GM21723 (cell line): ENCODE data around the gene EFNA3.

ENCODE experiments used
- ATAC-seq: cut with Tn5 transposase; IDR thresholded peaks from one replicate; pipeline ENCODE4 v1.9.1; 2021; ENCODE audit warnings: mild to moderate bottlenecking, moderate library complexity; ENCODE audit not compliant: unreplicated experiment

EFNA3 gene

DNA sequence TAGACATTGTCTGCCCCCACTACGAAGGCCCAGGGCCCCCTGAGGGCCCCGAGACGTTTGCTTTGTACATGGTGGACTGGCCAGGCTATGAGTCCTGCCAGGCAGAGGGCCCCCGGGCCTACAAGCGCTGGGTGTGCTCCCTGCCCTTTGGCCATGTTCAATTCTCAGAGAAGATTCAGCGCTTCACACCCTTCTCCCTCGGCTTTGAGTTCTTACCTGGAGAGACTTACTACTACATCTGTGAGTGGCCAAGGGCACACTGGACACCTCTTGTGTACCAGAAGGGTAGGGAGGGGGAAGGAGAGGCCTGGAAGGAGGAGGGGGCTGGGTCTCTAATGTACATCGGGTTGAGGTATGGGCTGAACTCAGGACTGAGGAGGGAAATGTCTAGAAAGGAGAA lies 11.9 kb upstream of the EFNA3 start:
- ATAC-seq, result no peak

DNA sequence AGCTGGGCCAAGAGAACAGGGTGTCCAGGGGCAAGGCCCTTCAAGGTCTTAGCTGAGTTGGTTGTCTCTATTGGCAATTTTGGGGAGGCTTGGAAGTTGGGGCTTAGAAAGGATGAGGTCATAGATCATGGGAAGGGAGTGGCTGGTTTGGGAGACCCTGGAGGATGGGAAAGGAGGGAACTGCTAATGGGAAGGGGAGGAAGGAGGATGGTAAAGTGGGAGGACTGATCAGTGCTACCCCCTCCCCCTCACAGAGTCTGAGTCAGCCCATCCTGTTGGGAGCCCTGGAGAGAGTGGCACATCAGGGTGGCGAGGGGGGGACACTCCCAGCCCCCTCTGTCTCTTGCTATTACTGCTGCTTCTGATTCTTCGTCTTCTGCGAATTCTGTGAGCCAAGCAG lies 10.0 kb upstream of the EFNA3 start:
- no peak for ATAC-seq

DNA sequence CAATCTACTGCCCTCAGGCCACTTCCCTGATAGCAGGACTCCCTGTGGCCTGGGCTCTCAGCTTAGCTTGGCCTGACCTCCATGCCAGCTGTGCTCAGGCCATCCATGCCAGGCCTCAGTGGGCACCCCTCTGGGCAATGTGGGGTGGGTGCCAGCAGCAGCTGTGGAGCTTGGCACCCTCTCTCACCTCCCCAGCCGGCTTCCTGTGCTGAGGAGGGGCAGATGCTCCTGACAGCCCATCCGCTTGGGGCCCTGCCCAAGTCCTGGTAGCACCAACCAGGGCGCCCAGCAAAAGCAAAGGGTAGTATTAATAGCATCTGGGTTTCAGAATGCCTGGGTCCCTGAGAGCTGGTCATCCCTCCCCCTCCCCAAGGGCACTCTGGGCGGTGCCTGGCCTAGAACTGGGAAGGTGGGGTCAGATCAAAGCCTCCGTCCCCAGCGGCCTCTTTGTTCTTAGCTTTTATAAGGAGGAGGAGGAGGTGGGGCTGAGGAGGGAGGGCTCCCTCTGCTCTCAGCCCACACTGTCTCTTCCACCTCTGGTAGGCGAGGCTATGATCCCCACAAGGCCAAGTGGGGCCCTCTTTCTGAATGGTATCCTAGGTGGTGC lies 9.0 kb upstream of the EFNA3 start:
- no peak for ATAC-seq

DNA sequence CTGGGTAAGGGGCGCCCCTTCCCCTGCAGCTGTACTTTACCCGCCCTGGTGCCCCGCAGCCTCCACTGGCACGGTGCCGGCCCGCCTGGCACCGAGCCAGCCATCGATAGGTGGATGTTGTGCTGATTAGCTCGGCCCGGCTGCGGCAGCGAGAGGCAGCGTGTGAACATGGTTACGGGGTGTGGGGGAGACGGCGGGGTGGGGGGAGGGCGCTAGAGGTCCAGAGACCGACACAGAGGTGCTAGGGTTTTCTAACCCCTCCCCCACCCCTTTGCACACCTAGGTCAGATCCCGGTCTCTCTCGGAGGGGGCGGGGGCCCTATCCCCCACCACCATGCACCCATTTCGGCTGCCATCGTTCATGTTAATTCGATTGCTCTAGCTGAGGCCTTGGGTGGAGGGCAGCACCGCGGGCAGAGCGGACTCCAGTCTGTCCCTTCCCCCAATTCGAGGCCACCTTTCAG lies 8.4 kb upstream of the EFNA3 start:
- ATAC-seq, result no peak

DNA sequence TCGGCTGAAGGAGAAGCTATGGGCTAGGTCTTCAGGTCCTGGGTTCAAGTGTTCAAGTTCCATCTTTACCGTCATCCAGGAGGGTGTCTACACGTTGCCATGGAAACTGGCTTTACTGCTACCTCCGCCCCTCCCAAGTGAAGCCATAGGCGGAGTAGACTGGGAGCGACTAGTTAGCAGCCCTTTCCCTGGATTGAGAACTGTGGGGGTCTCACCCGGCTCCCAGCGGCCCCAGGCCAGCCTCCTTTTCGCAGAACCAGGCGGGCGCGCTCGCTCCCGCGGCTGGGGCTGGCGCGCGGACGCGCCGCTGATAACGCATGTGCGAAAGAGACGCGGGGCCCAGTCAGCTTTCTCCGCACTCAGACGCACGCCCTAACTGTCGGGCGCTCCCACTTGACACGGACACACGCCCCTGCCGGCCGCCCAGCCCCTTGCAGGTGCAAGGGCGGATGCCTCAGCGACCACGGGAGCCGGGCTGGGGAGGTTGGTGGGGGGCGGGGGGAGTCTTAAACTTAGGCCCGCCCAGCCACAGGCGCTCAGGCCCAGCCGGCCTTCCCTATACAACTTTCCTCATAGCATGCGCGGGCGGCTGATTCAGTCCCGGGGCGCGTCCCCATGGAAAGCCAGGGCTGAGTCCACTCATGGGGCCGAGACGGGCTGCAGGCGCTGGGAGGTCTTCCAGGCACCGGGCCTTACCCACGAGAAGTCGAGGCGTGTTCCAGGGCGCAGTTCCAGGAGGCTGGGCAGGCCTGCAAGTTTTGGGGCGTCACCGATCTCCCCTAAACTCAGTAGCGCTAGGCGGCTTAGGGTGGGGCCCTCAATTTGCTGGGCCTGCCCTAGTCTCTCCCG lies 7.7 kb upstream of the EFNA3 start:
- ATAC-seq, result peak; percentile 70

DNA sequence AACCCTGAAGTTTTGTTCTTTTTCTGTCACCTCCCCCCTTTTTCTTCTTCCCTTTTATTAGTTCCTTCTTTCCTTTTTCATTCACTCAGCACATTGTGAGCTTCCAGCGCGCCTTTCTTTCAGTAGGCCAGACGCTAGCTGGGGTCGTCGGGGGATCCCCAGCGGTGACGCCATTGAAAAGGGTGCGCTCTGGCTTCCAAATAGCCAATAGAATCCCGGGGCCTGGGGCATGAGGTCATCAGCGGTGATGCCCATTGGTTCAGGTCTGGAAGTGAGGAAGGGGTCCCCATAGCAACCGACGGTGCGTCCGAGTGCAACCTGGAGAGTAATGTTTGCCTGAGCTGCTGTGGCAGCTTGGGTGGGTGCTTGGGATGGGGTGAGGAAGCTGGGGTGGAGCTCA lies 6.9 kb upstream of the EFNA3 start:
- ATAC-seq, result no peak

DNA sequence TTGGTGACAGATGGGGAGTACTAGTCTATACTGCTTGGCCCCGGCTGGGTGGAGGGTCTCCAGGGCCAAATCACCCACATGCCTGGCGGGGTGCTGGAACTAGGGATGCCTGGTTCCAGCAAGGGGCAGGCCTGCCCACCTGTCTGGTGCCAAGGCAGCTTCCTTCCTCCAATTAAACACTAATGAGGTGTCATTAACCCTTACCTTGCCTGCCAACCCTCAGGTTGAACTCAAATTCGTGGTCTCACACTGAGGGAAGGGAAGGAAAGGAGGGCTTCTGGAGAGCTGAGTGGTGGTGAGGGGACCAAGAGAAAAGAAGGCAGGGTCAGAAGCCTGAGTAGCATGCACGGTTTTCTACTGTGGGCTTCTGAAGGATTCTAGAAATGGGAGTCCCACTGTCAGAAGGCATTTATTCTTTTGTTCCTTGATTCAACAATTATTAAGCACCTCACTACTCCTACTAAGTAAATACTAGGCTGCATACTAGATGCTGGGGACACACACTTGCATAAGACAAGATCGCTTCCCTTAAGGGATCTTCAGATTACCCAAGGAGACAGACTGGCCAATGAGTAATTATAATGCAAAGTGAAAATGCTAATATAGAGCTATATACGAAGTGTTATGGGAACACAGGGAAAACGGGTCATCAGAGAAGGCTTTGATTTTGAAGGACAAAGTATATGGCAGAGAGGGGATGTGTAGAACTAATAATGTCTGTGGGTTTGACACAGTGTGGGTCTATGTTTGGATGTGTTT lies 5.9 kb upstream of the EFNA3 start:
- ATAC-seq, result no peak

DNA sequence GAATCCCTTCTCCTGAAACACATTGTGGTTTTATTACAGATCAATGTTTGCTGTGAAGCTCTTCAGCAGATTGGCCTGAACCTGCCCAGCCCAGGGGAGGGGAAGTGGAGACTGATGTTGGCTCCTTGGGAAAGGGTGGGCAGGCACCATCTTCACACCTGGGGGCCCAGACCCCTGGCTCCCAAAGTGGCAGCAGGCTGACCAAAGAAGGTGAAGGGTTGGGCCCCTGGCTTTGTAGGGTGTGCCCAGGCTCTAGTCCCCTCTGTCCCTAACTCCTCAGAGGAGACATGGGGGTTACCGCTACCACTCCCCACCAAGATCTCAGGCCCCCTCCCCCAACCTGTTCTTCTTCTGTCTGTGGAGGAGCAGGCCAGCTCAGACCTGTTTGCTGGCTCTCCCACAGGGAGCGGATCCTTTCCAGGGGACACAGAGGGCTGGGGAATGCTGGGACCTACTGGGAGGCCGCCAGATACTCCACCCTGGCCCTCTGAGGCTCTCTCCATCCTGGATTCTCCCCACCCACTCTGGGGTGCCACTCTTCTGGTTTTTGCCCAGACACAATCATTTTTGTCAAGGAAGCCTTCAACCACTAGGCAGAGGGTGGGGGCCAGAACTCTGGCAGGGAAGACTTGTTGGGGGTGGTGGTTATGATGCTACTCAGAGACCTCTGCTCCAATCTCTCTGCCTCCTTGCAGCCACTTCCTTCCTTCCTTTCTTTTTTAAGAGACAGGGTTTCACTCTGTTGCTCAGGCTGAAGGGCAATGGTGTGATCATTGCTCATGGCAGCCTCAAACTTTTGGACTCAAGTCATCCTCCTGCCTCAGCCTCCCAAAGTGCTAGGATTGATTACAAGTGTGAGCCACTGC lies 5.0 kb upstream of the EFNA3 start:
- ATAC-seq, result no peak

DNA sequence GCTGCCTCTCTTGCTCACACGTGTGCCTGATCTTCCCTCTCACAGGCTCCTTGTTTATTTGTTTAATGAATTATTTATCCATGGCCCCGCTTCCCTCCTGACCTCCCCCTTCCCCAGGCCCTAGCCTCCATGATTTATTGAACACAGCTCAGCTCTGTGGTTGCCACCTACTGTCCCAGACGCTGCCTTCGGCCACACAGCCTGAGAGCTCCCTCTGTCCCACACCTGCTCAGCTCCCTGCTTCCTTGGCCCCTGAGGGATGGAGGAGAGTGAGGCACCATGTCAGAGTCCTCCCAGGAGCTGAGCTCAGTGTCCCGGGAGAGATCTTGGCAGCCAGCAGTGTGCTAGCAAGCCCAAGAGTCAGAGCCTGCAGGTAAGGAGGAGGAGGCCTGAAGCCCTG lies 3.1 kb upstream of the EFNA3 start:
- ATAC-seq, result no peak

DNA sequence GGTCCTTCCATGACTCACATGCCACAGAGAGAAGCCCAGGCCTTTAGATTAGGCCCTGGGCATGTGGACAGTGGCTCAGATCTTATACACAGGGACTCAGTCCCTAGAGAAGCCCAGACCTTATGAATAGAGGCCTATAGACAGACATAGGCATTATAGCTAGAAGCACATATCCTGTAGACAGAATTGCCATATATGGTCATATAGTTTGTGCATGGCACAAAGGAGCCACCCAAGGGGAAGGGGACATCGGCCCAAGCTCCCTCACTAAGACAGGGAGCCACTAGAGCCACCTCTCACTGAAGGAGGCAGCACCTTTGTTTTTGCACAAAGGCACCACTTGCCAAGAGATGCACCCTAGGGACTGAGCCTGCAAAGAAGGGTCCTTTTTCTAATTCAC lies 2.3 kb upstream of the EFNA3 start:
- no peak for ATAC-seq

DNA sequence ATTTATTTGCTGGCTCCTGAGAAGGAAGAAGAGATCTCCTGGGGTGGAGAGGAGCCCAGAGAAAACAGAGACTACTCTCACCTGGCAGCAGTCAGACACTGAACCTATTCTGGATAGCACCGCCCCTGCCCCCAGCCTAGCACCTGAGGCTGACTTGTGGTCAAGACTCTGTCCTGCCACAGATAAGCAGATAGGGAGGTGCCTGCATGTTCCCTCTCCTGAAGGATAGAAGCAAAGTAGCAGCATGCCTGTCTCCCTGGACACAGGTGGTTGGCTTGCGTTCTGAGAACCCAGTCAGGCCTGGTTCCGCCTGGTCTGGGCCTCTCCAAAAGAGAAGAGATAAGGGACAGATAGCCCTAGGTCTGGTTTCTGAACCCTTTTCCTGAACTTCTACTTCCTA lies 1.3 kb upstream of the EFNA3 start:
- no peak for ATAC-seq

DNA sequence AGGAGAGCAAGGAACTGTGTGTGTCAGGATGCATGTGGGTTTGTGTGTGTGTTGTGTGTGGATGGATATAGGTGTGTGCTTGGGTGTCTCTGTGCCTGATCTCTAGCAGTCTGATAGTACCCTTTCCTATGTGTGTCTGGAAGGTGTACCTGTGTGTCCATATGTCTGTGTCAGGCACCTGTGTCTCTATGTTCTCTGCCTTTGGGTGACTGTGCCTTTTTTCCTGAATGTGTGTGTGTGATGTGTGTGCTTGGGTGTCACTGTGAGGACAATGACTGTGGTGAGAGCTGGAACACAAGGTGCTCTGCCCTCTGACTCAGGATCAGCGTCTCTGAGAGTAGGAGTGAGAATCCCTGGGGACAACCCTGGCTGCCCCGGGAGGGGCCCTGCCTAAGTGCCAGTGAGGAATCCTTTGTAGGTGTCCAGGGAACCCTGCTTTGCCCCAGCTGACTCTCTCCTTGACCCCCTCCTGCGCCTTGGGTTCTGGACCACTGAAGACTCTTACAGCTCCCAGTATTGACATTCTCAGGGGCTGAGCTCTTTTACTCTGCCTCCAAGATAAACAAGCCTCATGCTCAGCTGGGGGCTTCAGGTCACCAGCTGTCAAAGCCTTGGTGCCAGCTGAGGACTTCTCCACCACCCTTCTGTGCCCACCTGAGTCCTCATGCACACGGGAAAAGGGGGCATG lies 735 bp upstream of the EFNA3 start:
- no peak for ATAC-seq

DNA sequence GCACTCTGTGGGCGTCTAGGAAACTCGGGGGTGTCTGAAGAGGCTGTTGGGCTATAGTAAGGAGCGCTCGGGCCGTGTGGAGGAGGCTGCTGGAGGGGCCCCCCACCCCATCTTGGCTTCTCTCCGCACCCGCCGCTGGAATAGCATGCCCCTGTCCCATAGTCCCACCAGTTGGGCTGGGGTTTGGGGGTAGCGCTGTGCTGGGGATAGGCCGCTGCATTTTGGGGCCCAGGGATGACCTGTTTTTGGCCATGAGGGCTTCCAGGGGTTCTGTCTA lies 511 bp downstream of the EFNA3 start:
- ATAC-seq, result no peak

DNA sequence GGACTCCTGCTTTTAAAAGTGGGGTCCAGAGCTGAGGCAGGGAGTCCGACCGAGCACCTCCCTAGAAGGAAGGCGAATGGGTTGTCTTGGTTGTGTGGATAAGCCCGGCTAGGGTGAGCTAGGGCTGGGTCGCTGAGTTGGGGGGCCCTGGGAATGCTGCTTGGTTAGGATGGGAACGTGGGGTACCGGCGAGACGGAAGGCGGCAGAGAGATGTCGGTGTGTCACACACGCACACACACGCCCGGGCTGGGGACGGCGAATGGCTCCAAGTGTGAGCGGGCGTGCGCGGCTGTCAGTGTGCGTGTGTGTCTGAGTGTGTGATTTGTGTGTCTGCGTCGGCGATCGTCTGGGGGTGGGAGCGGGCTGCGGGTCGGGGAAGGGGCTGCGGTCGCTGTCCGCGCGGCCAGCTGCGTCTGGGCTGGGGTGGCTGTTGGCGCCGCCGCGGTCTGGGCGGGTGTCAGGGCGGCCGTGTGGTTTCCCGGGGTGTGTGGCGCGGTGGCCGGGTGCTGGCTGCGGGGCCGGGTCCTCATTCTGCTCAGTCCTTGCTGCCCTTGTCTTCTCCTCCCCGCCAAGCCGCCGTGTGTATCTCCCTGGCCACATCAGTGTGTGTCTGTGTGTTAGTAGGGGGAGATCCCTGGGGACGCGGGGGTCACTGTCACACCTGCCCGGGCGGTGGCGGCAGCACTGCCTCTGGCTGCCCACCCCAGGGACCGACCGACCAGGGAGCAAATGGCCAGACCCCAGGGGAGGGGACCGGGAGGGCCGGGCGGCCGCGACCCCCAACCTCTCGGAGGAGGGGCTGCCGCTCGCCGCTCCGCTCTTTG lies 1.1 kb downstream of the EFNA3 start:
- ATAC-seq, result no peak

DNA sequence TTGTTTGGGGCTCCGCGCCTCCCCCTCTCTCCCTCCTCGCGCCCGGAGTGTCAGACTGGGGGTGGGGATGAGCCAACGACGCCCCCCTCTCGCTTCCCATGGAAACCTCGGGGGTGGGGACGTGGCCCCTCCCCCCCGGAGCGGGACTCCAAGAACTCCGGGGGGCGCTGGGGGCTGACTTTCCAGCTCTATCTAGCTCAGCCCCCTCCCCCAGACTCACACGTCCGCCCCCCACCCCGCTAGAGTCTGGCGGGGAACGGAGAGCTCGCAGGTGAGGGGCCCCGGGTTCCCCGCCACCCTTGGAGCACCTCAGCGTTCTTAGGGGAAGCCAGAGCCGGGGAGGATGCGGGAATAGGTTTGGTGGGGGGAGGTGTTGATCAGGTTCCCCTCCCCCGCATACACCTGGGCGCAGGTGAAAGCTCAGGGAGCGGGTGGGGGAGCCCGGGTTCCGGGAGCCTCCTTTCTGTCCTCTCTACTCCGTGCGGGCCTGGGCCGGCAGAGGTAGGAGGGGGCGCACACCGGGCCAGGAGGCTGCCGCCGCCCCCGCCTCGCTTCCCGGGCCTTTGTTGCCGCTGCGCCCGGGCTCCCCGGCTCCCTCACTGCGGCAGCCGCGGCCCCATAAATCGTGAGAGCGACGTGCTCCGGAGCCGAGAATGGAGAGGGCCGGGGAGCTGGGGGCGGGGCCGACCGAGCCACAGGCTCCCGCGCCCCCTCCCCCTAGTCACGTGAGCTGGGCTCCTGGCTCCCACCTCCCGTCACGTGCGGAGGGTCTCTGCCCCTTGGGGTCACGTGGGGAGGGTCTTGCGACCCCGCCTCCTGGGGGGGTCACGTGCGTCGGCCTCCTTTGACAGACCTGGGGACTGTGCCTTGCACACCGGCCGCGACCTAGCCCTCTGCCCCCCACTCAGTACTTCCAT lies 1.9 kb downstream of the EFNA3 start:
- ATAC-seq, result no peak

DNA sequence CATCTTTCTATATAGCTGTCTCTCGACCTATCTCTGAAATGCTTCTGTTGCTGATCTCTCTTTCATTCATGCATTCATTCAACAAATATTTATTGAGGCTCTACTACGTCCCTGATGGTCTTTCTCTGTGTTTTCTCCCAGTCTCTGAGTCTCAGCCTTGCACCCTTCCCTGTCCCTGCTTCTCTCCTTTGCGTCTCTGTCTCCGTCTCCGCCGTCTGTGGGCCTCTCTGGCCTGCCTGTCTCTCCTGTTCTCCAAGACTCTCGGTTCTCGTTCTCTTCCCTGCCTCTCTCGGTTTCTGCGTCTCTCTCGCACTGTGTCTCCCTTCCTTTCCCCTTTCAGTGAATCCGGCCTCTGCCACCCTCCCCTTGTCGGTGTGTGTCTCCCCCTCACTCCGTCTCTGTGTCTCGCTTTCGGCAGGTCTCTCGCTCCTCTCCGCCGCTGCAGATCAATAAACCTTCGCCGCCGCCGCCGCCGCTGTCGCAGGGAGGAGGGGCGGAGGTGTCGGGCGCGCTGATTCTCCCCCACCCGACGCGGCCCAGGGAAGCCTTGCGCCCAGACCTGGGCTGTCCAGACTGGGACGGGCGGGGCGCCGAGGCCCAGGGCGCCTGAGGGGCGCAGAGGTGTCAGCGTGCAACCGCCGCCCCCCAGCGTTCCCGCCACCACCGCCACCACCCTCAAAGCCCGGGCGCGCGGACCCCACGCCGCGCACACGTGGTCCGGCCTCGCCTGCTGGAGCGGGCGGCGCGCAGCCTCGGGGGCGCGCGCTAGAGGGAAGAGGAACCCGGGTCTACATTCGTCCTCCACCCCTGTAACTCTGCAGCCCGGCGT lies 3.0 kb downstream of the EFNA3 start:
- no peak for ATAC-seq

DNA sequence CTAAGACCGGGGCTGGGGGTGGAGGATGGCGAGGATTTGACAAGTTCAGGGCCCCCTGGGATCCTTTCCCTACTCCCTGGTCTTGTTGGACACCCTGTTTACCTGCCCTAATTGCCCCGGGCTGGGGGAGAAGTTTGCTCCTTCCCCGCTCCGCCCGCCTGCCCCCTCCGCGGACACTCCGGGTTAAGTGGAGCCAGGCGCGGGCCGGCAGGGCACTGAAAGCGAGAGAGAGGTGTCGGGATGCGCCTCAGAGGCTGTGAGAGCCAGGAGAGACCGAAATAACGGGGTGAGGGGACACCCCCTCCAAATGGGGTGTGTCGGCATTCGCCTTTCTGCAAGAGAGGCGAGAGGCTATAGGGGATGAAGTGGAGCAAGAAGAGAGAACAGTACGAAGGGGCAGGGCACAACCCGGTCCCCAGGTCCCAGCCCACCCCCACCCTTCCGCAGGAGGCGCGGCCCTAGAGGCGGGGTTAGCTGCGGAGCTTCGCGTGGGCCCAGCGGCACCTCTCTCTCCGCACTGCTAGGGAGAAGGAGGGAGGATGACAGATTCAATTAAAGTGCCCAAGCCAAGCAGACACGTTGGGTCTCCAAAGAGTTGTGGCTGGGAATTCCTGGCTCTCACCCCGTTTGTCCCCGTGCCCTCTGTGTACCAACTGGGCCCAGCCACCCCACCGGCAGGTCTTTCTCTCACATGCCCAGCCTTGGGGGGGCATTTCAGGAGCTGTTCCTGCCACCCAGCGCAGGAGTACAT lies 3.8 kb downstream of the EFNA3 start:
- ATAC-seq, result no peak
